SHP77 treated with DMSO at 0.1 percent for 48 hours (cell line): ENCODE results near the gene PTCD2.

Experiments
- DNase-seq: peaks from one replicate; lab custom pipeline; 2025; lab: John Stamatoyannopoulos, UW

PTCD2 gene

GRCh38 chr5:72415616-72416325 lies 95.6 kb downstream of the PTCD2 start:
- DNase-seq = no peak

GRCh38 chr5:72417333-72418062 lies 97.3 kb downstream of the PTCD2 start:
- DNase-seq = no peak
